Fibroblast of mammary gland (primary cell): ENCODE results near the gene MAD2L2.

ENCODE experiments used
- DNase-seq: peaks from one replicate; pipeline ENCODE4 v3.0.0-alpha.2; 2010; ENCODE audit warnings: low read depth
- H3K4me3 ChIP-seq: 2 replicates; pipeline ENCODE4 v1.5.1; 2011; ENCODE audit warnings: low read depth, mild to moderate bottlenecking, low read length, moderate library complexity; ENCODE audit not compliant: control insufficient read depth
- TF ChIP-seq, protein P1 (sequence below): conservative IDR thresholded peaks from 2 replicates; pipeline ENCODE4 v1.5.1; 2011; ENCODE audit warnings: low read depth, low read length, inconsistent platforms; ENCODE audit not compliant: control insufficient read depth, insufficient read depth

MAD2L2 gene

DNA sequence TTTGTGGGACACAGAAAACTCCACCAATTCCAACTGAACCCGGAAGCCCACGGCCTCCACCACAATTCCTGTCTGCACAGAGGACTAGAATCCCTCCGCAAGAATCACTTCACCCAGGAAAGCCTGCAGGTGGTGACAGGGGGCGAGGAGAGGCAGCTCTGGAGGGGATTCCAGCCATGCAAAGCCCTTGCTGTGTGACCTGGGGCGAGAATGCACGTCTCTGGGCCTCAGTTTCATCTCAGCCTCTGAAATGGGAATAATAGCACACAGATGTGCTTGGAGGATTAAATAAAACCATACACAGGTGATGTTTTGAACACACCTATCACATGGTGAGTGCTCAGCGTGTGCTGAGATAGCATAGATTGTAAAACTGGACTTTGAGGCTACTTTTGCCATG, 40.8 kb downstream of the MAD2L2 start:
- no peak overlapping the region for H3K4me3 ChIP-seq
- no peak for DNase-seq
- TF ChIP-seq, protein P1, sequence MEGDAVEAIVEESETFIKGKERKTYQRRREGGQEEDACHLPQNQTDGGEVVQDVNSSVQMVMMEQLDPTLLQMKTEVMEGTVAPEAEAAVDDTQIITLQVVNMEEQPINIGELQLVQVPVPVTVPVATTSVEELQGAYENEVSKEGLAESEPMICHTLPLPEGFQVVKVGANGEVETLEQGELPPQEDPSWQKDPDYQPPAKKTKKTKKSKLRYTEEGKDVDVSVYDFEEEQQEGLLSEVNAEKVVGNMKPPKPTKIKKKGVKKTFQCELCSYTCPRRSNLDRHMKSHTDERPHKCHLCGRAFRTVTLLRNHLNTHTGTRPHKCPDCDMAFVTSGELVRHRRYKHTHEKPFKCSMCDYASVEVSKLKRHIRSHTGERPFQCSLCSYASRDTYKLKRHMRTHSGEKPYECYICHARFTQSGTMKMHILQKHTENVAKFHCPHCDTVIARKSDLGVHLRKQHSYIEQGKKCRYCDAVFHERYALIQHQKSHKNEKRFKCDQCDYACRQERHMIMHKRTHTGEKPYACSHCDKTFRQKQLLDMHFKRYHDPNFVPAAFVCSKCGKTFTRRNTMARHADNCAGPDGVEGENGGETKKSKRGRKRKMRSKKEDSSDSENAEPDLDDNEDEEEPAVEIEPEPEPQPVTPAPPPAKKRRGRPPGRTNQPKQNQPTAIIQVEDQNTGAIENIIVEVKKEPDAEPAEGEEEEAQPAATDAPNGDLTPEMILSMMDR = no peak

DNA sequence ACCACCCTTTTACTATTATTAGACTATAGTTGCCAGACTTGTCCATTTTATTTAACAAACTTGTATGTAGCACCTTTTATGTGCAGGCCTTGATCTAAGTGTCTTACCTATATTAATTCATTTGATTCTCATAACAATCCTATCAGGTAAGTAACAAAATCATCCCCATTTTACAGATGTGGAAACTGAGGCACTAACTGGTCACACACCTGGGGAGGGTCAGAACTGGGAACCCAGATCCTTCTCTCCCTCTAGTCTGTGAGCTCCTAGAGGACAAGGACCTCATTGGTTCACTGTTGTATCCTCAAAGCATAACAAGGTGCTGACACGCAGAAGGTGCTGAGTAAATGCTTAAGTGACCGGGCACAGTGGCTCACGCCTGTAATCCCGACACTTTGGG, 41.6 kb downstream of the MAD2L2 start:
- no peak for DNase-seq
- TF ChIP-seq, protein P1 = no peak
- H3K4me3 ChIP-seq = no peak overlapping the region

DNA sequence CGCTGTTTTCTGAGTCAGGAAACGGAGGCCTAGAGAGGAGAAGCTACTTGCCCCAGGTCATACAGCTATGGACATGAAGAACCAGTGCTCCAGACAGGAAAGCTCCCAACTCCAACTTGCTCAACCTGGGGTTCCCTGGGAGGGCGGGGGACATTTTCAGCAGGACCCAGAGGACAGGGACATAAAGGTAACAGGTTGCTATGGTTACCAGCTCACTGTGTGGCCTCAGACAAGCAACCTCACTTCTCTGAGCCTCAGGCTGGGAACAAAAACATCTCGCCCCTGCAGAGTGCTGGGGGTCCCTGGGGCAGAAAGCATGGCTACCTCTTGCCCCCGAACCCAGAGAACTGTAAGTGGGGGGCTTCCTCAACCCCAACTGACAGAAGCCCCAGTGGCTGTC, 42.8 kb downstream of the MAD2L2 start:
- TF ChIP-seq, protein P1 = no peak
- no peak for DNase-seq
- no peak overlapping the region for H3K4me3 ChIP-seq

DNA sequence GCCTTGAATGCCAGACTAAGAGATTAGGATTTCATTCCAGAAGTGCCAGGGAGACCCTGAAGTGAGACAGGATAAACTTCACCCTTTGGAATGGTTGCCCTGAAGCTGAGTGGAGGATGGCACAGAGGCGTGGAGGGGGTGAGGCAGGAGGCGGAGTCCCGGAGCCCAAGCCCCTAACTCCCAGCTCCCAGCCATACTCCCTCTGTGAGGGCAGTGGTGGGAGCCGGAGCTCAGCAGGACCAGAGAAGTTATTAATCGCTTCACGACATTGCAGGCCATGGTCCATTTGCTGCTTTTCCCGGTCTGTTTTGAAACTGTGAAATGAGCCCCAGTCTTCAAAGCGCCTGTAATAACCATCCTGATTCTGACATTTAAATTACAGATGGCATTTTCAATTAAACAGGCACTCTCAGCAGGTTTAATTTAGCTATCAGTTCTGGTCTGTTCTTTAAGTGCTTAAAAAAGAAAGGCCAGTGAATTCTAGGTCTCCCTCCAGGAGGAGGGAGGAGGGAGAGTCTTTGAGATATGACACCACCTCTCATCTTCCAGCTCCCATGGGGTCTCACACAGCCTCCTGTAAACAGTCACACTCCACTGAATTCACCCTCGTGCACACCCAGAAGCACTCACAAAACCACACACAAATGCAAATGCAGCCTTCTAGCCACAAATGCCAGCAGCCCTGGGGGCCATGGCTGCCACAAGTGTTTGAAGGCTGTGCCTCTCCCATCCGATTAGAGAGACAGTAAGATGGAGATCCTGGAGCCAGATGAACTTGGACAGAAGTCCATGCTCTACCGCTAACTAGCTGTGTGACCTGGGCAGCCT, 46.4 kb downstream of the MAD2L2 start:
- no peak overlapping the region for H3K4me3 ChIP-seq
- TF ChIP-seq, protein P1 = no peak
- DNase-seq = no peak

DNA sequence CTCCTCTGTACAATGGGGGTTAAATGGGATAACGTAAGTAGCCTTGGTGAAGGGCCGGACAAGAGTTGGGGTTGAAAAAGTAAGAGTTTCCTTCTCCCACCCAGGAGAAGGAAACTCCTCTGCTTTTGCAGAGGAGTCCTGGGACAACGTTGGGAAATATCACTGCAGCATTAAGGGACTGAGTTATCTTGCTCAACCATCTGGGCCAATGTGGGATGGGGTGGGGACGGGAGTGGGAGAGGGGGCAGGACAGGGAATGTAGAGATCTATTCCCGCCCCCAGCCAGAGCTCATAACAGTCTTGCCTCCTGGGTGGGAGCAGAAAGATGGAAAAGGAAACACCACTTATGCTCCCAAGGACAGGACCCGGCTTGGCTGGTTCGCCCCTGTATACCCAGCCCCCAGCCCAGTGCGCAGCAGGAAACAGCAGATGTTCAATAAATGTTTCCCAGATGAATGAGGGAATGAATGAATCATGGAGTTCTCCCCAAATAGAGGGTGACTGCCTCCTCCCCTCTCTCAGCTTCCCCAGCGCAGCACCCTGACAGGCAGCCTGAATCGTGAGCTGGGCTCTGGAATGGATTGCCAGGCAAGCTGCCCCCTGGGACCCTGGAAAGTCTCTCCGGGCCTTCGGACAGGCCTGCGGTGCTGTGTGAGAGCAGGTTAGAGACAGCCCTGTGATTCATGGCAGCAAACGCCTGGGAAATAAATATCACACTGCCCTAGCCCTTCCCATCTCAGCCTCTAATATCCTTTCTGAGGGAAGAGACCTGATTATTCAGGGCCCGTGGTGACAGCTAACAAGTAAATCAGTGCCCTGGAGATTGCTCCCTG, 51.5 kb downstream of the MAD2L2 start:
- peak; percentile 25 for DNase-seq
- TF ChIP-seq, protein P1 = no peak
- H3K4me3 ChIP-seq = no peak overlapping the region

DNA sequence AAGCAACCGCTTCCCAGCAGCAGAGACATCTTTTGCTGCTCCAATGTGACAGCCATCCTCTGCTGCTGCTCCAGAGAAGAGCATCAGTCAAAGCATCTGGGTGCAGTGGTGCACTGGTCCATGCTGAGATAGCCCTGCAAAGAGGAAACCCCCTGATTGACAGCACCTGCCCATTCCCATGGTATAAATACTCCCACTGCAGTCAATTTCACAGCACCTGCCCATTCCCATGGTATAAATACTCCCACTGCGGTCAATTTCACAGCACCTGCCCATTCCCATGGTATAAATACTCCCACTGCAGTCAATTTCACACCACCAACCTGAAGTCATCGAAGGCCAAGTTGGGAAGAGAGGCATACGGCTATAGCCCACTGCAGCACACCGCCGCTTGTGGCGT, 52.2 kb downstream of the MAD2L2 start:
- no peak overlapping the region for H3K4me3 ChIP-seq
- TF ChIP-seq, protein P1 = no peak
- no peak for DNase-seq
